SIG-M5 treated with dmso at 0.1 percent for 504 hours (cell line): ENCODE measurements around the gene ST8SIA2.

ENCODE experiments used
- DNase-seq: peaks from one replicate; lab custom pipeline; 2025; ENCODE audit not compliant: unreplicated experiment; lab: John Stamatoyannopoulos, UW

The ST8SIA2 gene

DNA sequence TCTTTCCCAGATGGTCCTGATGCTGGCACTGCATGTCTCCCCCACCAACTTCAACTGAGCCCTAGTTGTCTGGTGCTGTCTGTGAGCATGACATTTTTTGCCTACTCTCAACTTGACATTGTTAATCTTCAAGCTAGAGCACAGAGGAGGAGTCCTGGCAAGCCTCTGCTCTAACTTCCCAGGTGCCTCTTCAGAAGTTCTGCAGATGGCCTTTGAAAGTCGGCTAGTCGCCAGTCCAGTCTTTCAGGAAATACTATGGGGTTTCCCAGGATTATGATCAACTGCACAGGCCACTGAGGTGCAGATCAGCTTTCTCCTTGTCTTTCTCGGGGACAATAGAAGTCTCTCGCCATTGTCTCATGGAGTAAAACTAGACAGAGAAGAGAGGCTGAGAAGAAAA lies 86.7 kb downstream of the ST8SIA2 start:
- no peak for DNase-seq

DNA sequence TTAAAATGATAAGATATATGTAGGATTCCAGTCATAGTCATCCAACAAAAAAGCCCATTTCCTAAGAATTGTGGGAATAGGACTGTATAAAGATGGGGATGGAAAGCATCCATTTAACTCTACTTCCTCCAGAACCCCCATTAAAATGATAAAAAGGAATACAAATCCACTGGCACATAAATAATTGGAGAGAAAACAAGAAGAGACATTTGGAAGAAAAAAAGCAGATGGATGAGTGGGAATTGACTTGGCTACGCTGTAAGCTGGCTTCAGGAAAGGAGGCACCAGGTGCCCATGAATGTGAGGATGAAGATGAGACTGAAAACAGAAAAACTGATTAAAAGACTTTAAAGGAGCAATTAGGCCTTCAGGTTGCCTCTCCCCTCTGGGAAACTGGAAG lies 91.8 kb downstream of the ST8SIA2 start:
- no peak for DNase-seq

GRCh38 chr15:92492551-92493115 lies 99.0 kb downstream of the ST8SIA2 start:
- DNase-seq = no peak

- no peak for DNase-seq
Measured at GRCh38 chr15:92494806-92495336, 101.2 kb downstream of the ST8SIA2 start.

DNA sequence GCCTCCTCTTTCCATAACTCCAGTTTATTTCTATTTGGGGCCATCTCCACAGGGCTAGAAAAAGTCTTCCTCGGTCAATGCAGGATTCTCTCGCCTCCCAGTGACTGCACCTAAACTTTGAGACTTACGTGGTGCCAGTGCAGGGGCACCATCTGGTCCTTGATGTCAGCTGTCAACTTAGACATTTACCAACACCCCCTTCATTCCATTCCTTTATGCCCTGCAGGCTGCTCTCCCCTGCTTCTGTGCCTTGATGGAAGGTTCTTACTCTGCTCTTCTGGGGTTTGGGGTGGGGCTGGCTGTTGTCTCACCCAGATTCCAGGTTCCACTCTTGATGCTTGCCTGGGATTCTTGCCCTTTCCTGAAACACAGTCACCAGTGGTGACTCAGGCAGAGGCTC lies 101.8 kb downstream of the ST8SIA2 start:
- no peak for DNase-seq

DNA sequence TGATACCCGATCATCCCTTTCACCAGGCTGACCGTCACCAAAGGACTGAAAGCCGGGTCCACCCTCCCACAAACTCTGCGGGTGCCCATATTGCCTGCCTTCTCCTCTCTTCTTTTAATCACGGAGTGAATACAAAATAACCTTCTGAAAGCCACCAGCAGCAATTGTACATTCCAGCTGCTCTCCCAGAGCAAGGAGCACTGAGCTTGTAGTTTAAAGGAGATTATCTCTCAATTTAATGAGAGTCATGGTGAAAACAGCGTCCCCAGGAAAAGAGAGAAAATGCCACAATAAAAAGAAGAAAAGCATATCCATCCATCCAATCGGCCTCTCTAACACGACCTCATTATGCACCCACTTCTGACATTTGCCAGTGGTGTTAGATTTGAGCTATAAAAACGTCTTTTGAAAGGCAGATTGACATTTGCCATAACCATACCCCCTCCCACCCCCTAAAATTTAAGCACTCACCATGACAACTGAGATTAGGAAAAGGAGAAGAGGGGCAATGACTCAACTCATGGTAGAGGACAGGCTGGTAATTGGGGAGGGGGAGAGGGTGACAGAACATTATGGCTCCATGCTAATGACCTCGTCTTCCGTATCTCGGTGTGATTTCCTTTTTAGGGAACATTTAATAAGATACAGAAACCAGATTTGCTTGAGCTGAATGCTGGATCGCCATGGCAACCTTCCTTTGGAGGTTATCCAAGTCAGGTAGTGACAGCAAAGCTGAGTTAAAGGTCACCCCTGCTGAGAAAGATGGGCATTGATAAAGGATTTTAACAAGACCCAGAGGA lies 106.2 kb downstream of the ST8SIA2 start:
- DNase-seq = no peak

DNA sequence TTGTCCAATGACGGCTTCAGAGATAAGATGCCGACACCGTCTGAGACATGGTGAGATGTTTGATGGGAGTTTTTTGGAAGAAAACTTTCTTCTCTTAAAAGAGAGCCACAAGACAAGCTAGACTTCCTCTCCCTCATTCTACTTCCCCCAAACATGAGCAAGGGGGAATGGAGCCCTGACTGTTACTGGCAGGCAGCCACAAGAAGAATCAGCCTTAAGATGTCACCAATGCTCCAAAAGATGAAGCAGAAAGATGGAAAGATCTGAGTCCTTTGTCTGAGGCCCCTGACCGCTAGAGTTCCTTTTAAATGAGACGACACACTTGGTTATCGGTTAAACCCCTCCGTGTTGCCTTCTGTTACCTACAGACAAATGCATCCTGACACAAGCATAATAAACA lies 108.7 kb downstream of the ST8SIA2 start:
- DNase-seq = no peak

GRCh38 chr15:92502930-92503857 lies 109.5 kb downstream of the ST8SIA2 start:
- no peak for DNase-seq

DNA sequence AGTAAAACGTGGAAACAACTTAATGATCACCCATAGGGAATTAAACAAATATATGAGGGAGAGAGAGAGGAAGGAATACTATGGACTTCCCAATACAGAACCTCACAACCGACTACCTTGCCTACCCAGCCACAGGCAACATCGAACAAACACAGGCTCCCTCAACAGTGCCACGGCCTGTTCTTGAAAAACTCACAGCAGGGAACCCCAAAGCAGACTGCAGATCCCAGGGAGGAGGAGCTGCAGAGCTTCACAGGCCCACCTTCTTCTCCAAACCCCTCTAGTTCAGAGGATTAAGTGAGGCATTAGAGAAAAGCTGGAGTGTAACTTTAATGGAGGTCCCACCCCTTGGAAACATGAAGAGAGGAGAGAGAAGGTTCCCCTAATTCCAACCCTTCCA lies 110.2 kb downstream of the ST8SIA2 start:
- no peak for DNase-seq

GRCh38 chr15:92505611-92506010 lies 111.9 kb downstream of the ST8SIA2 start:
- DNase-seq = no peak

DNA sequence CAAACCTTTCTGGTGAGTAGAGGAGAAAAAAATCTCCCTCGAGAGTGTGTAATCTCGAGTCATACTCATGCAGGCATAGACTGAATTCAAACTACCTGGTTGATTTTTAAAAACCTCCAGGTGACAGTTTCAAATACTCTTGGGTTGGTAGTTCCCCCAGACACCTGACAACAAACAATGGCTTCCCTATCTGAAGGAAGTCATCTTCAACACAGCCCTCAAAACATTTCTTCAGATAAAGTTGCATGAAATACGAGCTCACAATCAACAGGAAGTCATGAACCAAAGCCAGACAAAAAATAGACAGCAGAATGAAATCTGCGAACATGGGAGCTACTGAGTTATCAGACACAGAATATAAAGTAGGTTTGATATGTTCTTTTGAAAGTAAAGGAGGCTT lies 112.8 kb downstream of the ST8SIA2 start:
- DNase-seq = no peak

- DNase-seq = no peak
Measured at GRCh38 chr15:92510163-92510882, 116.6 kb downstream of the ST8SIA2 start.
